HEK293 (cell line): Measurements from ENCODE around the gene KCNS1.

Experiments
- GLI2 ChIP-seq: fragments of 450-650 bp; formaldehyde crosslinking; IDR thresholded peaks from 2 replicates; pipeline ENCODE4; 2017; ENCODE audit warnings: missing biosample characterization, missing genetic modification characterization, low read depth, borderline replicate concordance
- KLF16 ChIP-seq: fragments of 450-650 bp; formaldehyde crosslinking; IDR thresholded peaks from 2 replicates; pipeline ENCODE4 v1.5.1; 2017; ENCODE audit warnings: missing biosample characterization, missing genetic modification characterization
- KLF9 ChIP-seq: fragments of 450-650 bp; formaldehyde crosslinking; IDR thresholded peaks from 2 replicates; pipeline ENCODE4 v1.5.1; 2016; ENCODE audit warnings: missing biosample characterization, missing genetic modification characterization, low read depth
- RBAK ChIP-seq: fragments of 450-650 bp; formaldehyde crosslinking; IDR thresholded peaks from 2 replicates; pipeline ENCODE4 v1.5.1; 2016; ENCODE audit warnings: missing biosample characterization, missing genetic modification characterization
- REPIN1 ChIP-seq: fragments of 450-650 bp; formaldehyde crosslinking; IDR thresholded peaks from 2 replicates; pipeline ENCODE4 v1.5.1; 2017; ENCODE audit warnings: missing biosample characterization, missing genetic modification characterization, low read depth
- ZNF121 ChIP-seq: fragments of 450-650 bp; formaldehyde crosslinking; IDR thresholded peaks from 2 replicates; pipeline ENCODE4 v1.5.1; 2016; ENCODE audit warnings: missing biosample characterization, missing genetic modification characterization
- ZNF133 ChIP-seq: fragments of 450-650 bp; formaldehyde crosslinking; IDR thresholded peaks from 2 replicates; pipeline ENCODE4 v1.5.1; 2016; ENCODE audit warnings: missing biosample characterization, missing genetic modification characterization
- ZNF24 ChIP-seq: fragments of 450-650 bp; formaldehyde crosslinking; IDR thresholded peaks from 2 replicates; pipeline ENCODE4 v1.5.1; 2016; ENCODE audit warnings: missing biosample characterization, missing genetic modification characterization
- ZNF274 ChIP-seq, 2 experiments: fragments of 200-500 bp in 1 of 2; fragments of 450-650 bp in 1 of 2; sonication (Bioruptor generic) in 1 of 2; formaldehyde crosslinking in 1 of 2; IDR thresholded peaks; 2 replicates each; pipeline versions ENCODE4 v1.5.1 to v1.6.1; 2014 to 2016; ENCODE audit warnings: borderline replicate concordance in 1 of 2, inconsistent platforms in 1 of 2, low read length in 1 of 2, missing biosample characterization in 1 of 2, missing genetic modification characterization in 1 of 2
- ZNF354C ChIP-seq: fragments of 450-650 bp; formaldehyde crosslinking; IDR thresholded peaks from 2 replicates; pipeline ENCODE4 v1.5.1; 2016; ENCODE audit warnings: missing biosample characterization, missing genetic modification characterization, low read depth, borderline replicate concordance
- TF ChIP-seq, protein P1 (sequence below): fragments of 450-650 bp; formaldehyde crosslinking; IDR thresholded peaks from 2 replicates; pipeline ENCODE4 v1.5.1; 2016; ENCODE audit warnings: missing biosample characterization, missing genetic modification characterization
- TF ChIP-seq, protein P2 (sequence below): fragments of 450-650 bp; formaldehyde crosslinking; IDR thresholded peaks from 2 replicates; pipeline ENCODE4 v1.5.1; 2017; ENCODE audit warnings: missing biosample characterization, missing genetic modification characterization
- TF ChIP-seq, protein P3 (sequence below): fragments of 450-650 bp; formaldehyde crosslinking; IDR thresholded peaks from 2 replicates; pipeline ENCODE4 v1.5.1; 2016; ENCODE audit warnings: missing biosample characterization, missing genetic modification characterization, low read depth

DNA sequence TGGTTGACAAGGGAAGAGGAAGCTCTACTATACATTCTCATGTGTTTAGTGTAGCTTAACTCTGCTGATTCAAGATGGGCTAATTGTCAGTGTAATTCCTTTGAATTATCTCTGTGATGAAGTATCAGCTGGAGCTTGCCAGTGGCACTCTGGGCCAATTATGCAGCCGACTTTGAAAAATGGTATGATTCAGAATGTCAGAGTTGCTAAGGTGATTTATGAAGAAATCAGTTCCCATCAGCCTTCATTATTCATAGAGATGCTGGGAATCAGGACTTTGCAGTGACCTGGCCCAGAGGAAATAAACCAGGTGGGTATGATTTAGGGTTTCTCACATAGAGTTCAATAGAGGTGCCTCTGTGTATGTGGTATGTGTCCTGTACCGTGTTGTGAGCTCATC lies 33.4 kb downstream of the KCNS1 start:
- TF ChIP-seq, protein P1, sequence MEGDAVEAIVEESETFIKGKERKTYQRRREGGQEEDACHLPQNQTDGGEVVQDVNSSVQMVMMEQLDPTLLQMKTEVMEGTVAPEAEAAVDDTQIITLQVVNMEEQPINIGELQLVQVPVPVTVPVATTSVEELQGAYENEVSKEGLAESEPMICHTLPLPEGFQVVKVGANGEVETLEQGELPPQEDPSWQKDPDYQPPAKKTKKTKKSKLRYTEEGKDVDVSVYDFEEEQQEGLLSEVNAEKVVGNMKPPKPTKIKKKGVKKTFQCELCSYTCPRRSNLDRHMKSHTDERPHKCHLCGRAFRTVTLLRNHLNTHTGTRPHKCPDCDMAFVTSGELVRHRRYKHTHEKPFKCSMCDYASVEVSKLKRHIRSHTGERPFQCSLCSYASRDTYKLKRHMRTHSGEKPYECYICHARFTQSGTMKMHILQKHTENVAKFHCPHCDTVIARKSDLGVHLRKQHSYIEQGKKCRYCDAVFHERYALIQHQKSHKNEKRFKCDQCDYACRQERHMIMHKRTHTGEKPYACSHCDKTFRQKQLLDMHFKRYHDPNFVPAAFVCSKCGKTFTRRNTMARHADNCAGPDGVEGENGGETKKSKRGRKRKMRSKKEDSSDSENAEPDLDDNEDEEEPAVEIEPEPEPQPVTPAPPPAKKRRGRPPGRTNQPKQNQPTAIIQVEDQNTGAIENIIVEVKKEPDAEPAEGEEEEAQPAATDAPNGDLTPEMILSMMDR (tag by site-specific recombination): no peak
- TF ChIP-seq ZNF121 (tag by site-specific recombination) (no peak), REPIN1 (no peak), ZNF133 (no peak), KLF9 (tag by site-specific recombination) (no peak), KLF16 (no peak), ZNF354C (tag by site-specific recombination) (no peak), ZNF274 (IDR thresholded peaks at IDR 0.05; ENCODE audit: low read length) (no peak), ZNF274 (tag by site-specific recombination; IDR thresholded peaks at IDR 0.05; ENCODE audit: borderline replicate concordance) (no peak), RBAK (tag by site-specific recombination) (no peak), GLI2 (tag by site-specific recombination) (no peak), ZNF24 (tag by site-specific recombination) (no peak)
- TF ChIP-seq, protein P2, sequence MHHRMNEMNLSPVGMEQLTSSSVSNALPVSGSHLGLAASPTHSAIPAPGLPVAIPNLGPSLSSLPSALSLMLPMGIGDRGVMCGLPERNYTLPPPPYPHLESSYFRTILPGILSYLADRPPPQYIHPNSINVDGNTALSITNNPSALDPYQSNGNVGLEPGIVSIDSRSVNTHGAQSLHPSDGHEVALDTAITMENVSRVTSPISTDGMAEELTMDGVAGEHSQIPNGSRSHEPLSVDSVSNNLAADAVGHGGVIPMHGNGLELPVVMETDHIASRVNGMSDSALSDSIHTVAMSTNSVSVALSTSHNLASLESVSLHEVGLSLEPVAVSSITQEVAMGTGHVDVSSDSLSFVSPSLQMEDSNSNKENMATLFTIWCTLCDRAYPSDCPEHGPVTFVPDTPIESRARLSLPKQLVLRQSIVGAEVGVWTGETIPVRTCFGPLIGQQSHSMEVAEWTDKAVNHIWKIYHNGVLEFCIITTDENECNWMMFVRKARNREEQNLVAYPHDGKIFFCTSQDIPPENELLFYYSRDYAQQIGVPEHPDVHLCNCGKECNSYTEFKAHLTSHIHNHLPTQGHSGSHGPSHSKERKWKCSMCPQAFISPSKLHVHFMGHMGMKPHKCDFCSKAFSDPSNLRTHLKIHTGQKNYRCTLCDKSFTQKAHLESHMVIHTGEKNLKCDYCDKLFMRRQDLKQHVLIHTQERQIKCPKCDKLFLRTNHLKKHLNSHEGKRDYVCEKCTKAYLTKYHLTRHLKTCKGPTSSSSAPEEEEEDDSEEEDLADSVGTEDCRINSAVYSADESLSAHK (tag by site-specific recombination): no peak
- TF ChIP-seq, protein P3, sequence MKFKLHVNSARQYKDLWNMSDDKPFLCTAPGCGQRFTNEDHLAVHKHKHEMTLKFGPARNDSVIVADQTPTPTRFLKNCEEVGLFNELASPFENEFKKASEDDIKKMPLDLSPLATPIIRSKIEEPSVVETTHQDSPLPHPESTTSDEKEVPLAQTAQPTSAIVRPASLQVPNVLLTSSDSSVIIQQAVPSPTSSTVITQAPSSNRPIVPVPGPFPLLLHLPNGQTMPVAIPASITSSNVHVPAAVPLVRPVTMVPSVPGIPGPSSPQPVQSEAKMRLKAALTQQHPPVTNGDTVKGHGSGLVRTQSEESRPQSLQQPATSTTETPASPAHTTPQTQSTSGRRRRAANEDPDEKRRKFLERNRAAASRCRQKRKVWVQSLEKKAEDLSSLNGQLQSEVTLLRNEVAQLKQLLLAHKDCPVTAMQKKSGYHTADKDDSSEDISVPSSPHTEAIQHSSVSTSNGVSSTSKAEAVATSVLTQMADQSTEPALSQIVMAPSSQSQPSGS (tag by site-specific recombination): no peak
